CD4-positive, alpha-beta T cell treated with Interleukin-1 beta for 1 hour (primary cell): ENCODE measurements around the gene PSMD11.

ENCODE experiments used
- DNase-seq, 2 donors: peaks; one replicate each; pipeline ENCODE4 v3.0.0-alpha.2; 2020 to 2022

The PSMD11 gene

DNA sequence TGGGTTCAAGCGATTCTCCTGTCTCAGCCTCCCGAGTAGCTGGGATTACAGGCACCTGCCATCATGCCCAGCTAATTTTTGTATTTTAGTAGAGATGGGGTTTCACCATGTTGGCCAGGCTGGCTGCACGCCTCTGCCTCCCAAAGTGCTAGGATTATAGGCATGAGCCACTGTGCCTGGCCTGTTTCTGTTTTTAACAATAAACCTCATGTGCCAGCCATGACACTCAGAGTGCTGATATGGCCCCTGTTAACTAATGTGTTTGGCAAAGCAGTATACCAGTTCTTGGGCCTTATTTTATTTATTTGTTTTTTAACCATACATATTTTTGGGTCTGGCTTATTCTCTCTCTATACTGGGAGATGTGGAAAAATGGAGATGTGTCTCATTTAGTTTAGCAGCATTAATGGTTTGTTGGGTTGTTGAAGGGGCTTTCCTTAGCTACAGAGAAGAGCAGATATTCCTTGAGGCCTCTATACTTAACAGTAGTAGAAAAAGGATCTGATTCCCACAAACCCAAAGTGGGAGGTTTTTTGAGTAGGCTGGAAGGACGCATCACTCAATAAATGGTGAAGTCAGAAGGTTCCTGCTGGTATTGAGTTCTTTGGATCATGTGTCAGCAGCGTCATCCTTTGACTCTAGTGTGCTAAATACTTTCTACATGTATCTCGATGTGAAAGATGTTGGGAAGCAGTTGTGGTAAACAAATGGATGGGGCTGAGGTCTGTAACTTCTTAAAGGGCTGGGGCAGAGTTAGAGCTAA, 26.3 kb downstream of the PSMD11 start:
- no peak for DNase-seq

DNA sequence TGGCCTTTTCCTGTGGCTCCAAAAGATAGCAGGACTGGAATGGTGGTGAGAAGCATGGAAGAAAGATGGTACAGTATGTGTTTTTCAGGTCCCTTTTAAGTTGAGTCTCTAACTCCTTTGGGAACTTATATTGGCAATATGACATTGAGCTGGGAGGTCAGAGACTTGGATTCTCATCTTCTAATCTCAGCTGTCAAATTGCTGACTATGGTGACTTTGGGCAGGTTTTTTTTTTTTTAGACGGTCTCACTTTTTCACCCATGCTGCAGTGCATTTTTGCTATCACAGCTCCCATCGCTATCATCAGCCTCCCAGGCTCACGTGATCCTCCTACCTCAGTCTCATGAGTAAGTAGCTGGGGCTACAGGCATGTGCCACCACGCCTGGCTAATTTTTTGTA, 27.3 kb downstream of the PSMD11 start:
- DNase-seq = no peak

DNA sequence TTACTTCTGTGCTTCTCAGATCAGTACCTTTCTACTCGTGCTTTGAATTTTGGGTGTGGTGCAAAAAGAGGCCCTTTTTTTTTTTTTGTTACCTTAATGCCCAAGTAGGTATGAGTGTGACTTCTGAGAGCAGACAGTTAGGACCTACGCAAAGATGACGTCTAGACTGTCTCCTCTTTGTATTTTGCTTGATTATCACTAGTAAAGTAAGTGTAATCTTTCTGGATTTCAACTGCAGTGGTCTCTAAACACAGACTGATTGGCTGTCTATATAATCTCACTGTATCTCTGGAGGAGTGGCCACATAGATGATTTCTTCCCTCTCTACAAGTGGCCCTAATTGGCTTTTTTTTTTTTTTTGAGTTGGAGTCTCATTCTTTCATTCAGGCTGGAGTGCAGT, 30.9 kb downstream of the PSMD11 start:
- no peak for DNase-seq

DNA sequence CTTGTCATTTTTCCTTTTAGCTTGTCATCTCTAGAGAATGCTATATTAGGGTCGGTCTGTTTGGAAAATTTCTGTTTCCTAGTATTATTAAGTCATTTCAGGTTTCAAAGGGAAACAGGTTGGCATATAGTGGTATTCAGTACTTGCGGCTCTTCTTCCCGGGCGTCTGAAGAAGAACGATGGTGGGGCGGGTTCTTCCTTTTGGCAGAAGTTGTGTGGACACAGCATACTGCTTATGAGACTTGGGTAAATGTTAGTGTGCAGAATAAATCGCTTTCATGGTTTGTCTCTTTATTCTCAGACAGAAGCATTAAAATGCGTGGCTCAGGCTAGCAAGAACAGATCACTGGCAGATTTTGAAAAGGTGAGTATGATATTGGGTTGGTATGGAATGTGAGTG, 32.9 kb downstream of the PSMD11 start:
- no peak for DNase-seq

DNA sequence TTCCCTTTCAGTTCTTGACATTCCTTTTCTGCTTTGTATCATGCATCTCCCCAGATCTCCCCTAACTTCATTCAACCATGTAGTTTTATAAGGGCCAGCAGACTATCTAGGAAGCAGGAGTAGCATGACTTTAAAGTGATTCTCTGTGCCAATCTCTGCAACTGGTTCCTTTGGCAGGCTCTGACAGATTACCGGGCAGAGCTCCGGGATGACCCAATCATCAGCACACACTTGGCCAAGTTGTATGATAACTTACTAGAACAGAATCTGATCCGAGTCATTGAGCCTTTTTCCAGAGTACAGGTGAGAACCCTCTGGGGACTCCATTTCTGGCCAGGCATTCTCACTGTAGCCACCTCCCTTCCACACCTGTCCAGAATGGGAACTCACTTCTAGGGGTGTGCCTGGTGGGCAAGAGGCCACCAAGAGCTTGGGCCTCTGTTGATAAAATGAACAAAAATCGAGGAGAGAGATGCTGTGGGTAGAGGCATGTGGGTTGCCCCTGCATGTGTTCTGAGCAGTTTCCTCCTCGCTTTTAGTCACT, 34.8 kb downstream of the PSMD11 start:
- DNase-seq = no peak

DNA sequence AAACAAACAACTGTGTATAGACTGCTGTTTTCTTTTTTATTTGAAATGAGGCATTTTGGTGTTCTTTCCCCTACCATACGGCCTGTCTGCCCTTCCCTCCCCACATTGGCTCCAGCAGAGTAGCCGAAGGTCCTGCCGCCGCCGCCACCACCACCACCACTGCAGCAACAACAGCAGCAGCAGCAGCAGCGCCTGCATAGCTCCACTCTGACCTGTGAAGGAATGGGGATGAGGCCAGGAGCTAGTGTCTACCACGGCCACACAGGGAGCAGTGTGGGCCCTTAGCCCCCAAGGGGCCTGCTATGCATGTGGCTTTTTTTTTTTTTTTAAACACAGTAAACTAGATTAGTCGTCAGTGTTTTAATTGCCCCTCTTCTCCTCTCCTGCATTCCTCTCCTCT, 36.9 kb downstream of the PSMD11 start:
- DNase-seq = no peak

DNA sequence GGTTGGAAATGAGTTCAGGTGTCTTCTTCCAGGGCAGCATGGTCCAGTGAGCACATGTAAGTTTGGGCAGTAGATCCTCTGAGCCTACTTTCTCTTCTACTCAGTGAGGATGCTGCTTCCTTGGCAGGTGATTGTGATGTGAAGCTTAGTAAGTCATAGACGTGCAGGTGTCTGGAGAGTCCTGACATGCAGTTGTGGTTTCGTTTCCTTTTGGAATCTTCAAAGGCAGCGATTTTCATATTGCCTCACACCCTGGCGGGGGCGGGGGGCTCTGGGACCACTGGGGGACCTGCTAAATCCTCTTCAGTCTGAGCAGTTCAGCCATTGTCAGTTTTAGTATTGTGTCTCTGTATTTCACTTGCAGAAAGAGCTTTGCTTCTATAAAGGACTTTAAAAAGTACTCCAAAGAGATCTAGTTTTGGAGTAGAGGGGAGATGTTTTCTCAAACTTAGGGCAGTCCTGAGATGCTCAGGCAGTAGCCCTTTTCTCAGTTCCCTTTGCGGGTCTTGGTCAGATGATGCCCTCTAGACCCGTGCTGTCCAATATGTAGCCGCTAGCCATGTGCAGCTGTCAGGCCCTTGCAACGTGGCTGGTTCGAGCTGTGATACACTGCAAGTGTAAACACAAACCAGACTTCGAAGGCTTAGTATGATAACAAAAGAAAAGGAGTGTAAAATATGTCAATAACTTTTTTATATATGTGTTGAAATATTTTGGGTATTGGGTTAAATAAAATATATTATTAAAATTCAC, 38.4 kb downstream of the PSMD11 start:
- DNase-seq = no peak

DNA sequence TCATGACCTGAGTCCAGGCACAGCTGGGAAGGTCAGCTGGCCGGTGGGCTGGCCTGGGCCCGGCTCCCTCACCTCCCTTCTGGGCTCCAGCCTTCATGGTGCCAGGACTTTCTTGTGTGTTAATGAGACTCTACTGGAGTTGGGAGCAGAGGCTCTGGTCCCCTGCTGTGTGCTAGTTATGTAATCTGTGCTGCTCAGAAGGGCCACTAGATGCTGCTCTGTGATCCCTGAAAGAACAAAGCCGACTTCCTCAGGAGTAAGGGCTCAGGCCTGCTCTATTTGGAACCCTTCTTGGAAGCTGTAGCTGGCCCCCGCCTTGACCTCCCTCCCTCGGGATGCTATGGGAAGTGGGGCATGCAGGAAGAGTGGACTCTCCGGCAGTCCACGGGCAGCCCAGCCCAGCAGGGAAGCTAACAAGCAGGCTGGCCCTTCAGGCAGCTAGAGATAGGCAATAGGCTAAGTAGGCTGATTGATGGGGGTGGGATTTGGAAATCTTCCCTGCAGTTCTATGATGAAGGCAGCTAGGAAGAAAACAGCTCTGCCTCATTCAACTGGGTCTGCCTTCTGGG, 39.2 kb downstream of the PSMD11 start:
- peak; percentile 55 to 66 for DNase-seq

DNA sequence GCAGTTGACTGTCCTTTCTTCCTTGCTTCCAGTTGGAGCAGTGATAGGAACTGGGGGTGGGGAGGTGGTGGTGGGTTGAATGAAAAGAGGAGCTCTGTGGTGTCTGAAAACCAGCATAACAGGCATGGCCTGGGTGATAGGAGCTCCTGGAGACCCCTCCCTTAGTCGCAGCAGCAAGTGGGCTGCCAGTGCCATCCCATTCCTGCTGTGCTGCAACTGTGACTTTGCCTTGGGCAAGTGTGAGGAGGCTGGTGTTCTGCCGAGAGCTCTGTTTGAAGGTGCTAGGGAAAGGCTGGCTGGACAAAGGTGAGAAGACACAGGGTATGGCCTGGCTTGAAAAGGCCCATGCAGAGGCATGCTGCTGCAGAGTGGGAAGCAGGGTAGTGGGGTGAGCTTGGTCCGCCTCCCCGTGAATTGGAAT, 39.7 kb downstream of the PSMD11 start:
- no peak for DNase-seq

DNA sequence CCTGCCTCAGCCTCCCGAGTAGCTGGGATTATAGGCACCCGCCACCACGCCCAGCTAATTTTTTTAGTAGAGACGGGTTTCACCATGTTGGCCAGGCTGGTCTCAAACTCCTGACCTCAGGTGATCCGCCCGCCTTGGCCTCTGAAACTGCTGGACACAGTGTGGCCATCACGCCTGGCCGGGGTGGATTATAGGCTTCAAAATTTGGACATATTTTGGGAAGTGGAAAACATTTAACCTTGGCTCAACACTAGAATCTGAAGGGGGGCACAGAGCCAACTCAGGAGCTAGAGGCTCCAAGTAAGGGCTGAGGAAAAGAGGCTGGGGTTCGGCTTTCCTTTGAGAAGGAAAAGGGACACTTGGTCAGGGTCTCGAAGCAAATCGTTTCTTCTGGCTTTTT, 40.3 kb downstream of the PSMD11 start:
- no peak for DNase-seq

DNA sequence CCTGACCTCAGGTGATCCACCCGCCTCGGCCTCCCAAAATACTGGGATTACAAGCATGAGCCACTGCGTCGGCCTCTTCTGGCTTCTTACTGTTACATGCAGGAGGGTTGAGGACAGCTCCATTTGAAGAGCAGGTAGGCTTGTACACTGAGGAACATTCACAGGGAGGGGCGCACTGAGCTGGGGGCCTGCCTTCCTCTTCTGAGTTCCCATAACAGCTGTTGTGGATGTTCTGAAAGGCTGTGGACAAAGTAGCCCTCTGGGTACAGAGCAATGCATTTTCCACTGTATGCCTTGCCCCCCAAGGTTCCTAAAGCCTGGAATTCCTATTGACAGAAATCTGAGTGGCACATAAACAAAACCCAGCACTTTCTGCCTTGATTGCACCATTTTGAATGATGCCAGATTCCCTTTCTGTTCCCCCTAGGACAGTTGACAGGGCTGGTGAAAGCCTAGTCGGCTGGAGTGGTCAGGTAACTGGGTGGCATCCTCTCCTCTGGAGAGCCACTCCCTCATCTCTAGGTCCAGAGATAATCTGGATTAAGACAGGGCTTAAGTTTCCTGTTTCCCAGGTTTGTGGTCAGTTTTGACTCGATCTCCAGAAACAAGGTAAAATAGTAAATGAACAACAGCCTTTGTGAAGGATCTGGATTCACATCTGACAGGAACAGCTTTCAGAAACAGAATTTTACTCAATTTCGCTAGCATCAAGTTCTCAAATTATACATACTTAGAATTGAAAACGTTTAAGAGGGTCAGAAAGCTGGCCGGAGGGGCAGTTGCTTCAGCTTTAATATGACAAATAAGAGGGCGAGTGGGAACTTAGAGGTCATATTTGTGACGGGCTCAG, 41.2 kb downstream of the PSMD11 start:
- DNase-seq = no peak

DNA sequence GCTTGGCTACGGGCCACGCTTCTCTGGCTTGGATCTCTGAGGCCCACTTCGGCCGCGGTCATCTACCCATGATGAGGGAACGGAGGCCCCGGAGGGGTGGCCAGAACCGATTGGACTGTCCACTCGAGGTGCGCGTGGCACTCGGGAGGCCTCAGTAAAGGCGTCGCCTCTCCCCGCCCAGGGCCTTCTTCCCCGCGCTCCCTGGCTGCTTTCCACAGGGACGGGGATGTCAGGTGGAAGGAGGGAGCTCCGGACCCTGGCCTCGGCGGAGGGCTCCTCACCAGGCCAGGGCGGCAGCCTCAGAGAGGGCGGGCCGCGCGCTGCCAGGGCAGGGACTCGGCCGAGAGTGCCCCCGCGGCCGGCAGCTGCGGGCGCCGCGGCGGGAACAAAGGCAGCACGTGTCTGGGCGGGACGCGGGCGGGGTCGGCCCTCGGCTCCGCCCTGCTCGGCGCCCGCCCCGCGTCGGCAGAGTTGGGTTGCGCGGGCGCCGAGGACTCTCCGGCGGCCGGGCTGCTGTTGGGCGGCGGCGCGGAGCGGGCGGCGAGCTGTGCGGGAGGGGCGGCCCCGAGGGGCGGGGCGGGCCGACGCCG, 41.9 kb downstream of the PSMD11 start:
- peak; percentile 70 to 73 for DNase-seq

DNA sequence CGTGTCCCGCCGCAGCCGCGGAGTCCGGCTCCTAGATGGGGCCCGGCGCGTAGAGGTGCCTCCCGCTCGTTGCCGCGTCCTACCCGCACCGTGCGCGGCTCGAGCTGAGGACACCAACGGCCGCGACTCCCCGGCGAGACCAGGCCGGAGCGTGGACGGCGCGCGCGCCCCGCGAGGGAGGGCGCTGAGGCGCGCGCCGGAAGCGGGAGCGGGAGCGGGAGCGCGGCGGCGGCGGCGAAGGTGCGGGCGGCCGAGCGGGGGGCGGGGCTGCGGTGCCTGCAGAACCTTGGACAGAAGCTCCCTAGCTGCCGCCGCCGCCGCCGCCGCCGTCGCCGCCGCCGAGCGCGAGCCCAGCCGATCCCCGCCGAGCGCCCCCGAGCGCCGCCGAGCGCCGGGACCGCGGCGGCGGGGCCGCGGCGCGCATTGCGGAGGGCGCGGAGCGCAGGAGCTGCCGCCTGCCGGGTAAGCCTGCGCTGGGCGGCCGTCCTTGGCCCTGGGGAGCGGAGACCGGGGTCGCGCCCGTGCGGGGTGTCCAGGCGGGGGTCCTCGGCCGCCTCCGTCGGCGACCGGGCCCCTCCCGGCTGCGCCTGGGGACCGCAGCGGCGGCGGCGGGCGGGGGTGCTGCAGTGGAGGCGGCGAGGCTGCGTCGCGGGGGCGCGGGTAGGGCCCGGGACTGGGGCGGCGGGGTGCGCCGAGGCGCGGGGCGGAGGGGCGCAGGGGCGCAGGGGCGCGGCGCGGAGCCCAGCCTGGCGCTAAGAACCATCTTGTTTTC, 42.6 kb downstream of the PSMD11 start, which contains the start of gene CDK5R1:
TSS of gene CDK5R1 (plus strand) at position 293 of the 772 bp plus-strand sequence. CDS start 628 bp downstream, outside the sequence.
- DNase-seq = peak; percentile 75 to 78

DNA sequence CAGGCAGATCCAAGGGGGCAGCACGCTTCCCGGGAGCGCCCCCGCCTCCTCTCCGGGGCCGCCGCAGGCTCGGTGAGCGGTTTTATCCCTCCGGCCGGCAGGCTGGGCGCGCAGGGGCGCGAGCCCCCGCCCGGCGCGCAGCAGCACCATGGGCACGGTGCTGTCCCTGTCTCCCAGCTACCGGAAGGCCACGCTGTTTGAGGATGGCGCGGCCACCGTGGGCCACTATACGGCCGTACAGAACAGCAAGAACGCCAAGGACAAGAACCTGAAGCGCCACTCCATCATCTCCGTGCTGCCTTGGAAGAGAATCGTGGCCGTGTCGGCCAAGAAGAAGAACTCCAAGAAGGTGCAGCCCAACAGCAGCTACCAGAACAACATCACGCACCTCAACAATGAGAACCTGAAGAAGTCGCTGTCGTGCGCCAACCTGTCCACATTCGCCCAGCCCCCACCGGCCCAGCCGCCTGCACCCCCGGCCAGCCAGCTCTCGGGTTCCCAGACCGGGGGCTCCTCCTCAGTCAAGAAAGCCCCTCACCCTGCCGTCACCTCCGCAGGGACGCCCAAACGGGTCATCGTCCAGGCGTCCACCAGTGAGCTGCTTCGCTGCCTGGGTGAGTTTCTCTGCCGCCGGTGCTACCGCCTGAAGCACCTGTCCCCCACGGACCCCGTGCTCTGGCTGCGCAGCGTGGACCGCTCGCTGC, 43.3 kb downstream of the PSMD11 start:
- no peak for DNase-seq

DNA sequence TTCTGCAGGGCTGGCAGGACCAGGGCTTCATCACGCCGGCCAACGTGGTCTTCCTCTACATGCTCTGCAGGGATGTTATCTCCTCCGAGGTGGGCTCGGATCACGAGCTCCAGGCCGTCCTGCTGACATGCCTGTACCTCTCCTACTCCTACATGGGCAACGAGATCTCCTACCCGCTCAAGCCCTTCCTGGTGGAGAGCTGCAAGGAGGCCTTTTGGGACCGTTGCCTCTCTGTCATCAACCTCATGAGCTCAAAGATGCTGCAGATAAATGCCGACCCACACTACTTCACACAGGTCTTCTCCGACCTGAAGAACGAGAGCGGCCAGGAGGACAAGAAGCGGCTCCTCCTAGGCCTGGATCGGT, 43.9 kb downstream of the PSMD11 start:
- DNase-seq = no peak

DNA sequence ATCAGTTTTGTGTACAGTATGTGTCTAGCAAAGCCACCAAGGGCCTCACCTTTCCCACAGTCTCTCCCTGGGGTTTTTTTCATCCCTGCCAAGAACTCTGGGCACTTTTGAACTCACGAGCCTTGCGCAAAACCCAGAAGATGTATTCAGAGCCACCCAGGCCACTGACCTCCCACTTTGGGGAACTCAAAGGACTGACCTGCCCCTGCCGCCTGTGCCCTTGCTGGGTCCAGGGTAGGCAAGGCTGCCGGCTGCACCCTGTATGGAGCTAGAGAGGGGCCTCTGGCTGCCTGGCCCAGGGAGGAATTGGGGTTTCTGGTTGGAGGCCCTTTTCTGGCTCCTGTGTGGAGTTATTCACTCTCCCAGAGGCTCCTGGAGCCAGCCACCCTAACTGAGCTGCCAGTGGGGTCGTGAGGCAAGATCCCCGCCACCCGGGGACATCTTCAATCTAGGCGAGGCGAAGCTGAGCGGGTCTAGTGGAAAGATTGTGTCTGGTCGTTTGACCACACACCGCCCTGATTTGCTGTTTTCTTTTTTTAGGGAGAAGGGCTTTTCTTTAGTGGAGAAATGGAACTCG, 44.4 kb downstream of the PSMD11 start:
- no peak for DNase-seq

DNA sequence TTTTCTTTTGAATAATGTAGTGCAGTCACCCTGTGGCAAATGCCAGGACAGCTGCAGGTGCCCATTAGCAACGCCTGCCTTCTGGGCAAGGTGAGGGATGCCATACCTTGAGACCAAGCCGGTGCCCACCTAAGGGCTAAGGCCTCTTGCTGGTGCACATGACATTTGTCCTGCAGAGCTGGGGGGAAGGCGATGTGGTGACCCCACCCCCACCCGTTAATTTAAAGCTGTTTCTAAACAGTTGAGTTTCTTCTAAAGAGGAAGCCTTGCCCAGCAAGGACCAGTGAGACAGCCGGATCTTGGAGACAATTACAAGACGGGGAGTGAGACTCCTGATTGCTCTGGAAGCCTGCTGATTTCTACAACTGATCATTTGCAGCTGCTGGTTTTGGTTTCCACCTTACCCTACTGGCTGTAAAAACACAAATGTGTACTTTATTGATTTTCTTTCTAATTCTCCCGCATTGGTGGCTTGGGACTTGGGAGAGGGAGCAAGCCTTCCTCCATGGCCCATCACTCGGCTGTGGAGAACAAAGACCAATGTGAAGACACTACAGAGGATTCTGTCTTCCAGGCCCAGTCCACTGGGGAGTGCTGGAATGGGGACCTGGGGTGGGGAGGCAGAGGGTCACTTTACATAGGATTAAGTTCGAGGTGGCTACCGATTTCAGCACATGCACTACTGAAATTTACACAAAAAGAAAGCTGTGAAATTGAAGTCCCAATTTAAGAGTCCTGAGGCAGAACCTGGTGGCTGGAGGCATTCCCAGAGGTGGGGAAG, 45.2 kb downstream of the PSMD11 start:
- no peak for DNase-seq

DNA sequence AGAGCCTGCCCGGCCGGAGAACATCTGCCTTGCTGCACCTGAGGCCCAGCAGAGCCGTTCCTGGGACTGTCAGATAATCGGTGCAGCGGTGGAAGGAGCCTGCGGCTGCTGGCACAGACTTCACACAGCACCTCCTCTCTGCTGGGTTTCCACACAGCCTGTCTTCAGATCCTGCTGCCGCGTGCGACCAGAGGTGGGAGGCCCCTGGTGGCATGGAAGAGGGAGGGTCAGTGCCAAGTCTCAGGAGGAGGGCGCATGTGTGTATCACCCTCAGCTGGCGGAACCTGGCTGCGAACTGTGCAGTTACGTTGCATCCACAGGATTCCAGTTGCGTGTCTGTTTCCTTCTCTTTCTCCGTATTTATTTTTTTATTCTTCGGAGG, 45.8 kb downstream of the PSMD11 start:
- DNase-seq = no peak

DNA sequence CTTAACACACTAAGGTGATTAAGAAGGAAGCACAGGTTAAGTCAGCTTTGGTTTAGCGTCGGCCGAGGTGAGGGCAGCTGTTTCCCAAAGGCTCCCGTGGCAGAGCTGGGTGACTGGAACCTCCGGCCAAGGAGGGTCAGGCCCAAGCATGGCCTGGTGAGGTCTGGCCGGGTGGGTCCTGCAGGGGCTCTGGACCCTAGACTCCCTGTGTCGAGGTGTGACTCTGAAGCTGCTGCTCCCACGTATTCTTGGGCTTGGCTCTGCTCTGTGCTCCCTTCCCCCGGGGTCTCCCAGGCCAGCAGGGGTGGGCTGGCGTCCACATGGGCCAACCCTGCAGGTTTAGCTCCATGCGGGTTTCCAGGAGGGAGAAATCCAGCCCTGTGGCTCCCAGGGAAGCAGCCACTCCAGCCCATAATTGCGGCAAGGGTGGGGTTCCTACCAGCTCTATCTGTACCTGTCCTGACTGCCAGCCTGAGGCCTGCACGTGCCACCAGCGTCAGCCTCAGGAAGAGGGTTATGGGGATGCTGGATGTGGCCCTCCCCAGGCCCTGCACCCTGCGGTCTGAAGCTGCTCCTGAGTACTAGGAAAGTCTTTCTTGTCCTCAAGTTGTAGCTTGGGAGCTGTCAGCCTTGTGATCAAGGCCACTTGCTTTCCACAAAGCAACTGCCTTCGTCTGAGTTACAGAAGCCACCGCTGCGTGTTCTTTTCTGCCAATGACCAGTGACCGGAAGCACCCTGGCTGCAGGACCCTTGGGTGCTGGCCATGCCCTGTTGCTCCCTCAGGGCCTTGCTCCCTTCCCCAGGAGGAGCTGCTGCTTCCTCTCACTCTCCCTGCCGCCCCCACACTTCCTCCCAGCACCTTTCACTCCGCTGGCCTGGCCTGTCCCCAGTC, 47.3 kb downstream of the PSMD11 start:
- no peak for DNase-seq
